COR-L47 (cell line): Measurements from ENCODE around the gene KRTAP10-12.

Experiments used
- DNase-seq: peaks from one replicate; lab custom pipeline; 2025; lab: John Stamatoyannopoulos, UW

KRTAP10-12 gene

DNA sequence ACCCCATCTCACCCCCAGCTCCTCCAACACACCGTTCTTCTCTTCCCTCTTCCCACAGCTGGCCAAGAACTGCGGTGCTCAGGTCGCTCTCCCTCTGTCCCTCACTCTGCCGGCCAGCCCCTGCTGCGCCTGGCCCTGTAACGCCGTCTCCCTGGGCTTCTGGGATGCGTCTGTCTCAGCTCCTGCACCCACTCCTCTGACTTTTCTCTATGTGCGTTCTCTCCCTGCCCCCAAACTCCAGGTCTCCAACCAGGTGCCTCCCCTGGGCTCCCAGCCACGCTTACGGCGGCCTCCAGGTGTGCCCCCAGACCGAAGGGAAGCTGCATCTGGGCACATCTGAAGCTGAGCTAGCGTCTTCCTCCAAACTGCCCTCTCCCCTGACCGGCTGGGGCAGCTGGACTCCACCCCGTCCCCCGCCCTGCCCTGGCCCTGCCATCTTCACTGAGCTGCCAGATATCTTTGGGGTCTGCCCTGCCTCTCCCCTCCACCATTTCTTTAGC, 2.6 kb downstream of the KRTAP10-12 start:
- no peak for DNase-seq

DNA sequence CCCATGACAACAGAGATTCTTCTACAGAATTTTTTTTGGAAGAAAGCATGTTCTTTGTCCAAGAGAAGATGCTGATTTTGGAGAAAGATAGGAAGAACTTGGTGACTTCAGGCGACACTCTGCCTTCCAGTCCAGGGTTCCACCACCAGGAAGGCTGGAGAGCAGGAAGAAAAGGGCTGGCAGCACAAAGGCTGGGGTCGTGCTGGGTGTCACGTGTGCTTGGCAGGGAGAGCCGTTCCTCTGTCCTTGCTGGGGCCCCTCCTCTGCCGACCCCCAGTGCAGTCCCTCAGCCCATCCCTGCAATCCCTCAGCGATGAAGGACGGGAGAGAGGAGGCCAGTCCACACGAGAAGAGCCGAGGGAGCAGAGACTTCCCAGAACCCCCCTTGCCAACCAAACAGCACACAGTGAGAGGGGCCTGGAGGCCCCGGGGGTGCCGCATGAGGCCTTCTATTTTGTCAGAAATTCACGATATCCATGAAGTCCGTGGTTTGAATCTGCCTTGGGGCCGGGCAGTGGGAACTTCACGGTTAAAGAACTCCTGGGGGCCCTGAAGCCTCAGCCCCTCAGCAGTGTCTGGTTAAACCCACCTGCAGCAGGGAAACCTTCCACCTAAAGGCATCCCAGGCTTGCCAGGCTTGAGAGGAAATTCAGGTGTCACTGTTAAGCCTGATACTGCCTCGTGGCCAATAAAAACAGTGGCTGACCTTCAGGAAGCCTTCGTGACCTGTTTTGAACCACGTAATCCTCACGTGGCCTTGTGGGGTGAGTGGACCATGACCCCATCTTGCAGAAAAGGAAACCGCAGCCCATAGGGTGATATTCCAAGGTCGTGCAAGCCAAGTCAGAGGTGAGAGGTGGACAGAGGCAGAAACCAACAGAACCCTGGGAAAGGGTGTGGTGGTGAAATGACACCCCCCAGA, 3.4 kb downstream of the KRTAP10-12 start:
- no peak for DNase-seq

DNA sequence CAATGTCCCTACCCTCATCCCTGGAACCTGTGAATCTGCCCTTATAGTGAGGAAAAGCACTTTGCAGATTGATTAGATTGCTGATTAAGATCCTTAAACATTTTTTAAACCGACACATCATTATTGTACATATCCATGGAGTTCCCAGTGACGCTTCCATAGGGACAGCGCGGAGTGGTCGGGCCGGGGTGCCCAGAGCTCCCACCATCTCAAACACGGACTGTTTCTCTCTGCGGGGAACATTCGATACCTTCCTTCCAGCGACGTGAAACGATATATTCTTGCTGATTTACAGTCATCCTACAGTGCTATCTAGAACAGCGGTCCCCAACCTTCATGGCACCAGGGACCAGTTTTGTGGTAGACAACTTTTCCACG, 4.0 kb downstream of the KRTAP10-12 start:
- DNase-seq, result no peak

DNA sequence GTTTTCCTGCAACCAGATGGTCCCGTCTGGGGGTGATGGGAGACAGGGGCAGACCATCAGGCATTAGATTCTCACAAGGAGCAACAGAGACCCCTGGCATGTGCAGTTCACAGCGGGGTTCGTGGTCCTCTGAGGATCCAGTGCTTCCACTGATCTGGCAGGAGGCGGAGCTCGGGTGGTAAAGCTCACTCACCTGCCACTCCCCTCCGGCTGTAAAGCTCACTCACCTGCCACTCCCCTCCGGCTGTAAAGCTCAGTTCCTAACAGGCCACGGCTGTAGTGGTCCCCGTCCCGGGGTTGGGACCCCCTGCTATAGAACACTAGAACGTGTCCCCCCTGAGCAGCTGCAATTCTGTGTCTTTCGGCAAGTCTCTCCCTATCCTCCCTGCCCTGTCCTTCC, 4.6 kb downstream of the KRTAP10-12 start:
- DNase-seq, result peak; percentile 60

DNA sequence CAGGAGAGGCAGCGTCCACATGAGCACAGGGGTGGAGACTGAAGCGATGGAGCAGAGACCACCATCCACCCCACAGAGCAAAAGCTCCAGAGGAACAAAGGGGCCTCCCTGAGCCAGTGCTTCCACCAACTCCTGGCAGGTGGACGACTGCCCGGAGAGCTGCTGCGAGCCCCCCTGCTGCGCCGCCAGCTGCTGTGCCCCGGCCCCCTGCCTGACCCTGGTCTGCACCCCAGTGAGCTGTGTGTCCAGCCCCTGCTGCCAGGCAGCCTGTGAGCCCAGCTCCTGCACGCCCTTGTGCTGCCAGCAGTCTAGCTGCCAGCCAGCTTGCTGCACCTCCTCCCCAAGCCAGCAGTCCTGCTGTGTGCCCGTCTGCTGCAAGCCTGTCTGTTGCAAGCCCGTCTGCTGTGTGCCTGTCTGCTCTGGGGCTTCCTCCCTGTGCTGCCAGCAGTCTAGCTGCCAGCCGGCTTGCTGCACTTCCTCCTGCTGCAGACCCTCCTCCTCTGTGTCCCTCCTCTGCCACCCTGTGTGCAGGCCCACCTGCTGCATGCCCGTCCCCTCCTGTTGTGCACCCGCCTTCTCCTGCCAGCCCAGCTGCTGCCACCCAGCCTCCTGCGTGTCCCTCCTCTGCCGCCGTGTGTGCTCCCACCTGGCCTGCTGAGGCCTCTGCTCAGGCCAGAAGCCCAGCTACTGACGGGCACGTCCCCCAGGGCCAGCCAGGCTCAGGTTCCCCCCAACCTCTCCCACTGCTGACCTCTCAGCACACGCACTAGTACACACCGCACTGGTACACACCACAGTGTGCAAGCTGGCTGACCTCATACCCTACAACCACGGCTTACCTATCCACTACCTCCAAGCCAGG, 5.4 kb downstream of the KRTAP10-12 start:
- DNase-seq, result peak; percentile 84

DNA sequence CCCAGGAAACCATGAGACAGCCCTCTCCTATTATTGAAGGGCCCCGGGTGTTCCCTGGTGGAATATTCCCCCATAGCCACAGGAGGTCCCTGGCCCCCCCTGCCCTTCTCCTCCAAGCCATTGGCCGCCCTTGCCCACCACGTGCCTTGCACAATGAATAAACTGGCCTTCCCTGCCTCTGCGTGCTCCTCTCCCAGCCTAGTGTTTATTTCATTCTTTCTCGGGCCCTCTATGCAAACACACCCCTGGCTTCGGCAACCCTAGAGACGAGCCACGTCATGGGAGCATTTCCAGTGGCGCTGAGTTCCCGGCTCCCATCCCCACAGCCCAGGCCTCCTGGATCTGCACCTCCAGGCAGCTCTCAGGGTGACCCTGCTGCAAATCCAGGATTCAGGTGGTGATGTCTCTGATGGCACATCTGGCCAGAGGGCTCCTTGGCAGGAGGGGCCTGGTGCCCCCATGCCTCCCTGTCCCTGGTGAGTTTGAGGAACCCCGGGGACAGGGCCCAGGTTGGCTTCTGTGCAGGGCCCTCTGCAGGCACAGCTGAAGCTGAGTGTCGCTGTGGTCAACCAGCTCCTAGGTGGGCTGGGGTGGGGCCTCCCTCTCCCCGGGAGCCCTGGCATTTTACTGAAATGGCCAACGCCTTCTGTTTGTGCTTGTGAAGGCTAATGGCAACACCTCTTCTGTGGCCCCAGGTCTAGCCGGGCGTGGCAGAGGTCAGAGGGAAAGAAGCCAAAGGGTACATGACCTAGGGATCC, 6.2 kb downstream of the KRTAP10-12 start:
- peak; percentile 94 for DNase-seq

DNA sequence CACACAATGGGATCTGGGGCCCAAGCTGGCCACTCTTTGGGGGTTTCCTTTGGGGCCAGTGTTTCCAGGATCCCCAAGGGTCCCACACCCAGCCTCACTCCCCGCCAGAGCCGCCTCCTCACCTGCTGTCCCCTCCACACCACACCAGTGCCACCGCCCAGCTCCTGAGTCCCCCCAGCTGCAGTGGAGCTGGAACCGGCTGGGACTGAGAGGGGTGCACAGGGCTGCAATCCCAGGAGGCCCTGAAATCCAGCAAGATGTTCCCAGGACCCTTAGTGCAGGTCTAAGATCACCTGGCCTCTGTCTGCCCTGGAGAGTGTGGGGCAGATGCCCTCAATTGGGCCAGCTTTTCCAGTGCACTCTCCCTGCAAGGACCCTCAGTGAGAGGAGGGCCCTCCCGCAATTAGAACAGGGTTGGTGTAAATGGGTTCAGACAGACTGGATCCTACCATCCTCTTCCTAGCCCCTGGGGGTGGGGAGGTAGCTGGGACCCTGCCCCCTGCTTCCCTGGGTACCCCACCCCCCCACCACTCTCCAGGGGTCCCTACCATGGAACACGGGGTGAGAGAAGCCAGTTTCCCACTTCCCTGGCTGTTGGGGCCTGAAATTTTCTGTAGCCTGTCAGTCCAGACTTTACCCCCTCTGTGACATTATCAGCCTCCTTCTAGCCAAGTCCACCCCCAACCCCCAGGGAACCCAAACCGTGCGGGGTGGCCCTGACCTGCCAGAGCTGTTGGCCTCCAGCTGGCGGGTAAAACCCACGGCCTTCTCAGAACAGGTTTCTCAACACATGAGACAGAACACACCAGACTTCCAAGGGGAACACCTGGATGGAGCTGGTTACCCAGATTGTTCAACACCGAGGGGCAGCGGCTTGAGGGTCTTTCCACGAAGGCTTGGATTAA, 7.0 kb downstream of the KRTAP10-12 start:
- DNase-seq, result no peak

DNA sequence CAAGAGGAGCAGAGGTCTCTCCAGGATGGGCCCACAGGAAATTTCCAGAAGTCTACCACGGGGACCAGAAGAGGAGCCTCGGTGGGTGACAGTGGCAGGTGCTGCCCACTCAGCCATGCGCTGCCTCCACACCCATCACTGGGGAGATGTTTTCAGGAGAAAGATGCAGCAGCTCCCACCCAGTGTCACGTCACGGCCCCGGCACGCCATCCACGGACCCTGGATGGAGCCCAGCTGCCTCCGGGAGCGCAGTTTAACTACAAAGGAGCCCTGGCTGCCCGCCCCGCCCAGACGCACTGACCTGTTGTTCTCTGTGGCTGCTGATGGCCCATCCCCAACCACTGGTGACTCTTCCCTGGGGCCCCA, 7.6 kb downstream of the KRTAP10-12 start:
- no peak for DNase-seq

DNA sequence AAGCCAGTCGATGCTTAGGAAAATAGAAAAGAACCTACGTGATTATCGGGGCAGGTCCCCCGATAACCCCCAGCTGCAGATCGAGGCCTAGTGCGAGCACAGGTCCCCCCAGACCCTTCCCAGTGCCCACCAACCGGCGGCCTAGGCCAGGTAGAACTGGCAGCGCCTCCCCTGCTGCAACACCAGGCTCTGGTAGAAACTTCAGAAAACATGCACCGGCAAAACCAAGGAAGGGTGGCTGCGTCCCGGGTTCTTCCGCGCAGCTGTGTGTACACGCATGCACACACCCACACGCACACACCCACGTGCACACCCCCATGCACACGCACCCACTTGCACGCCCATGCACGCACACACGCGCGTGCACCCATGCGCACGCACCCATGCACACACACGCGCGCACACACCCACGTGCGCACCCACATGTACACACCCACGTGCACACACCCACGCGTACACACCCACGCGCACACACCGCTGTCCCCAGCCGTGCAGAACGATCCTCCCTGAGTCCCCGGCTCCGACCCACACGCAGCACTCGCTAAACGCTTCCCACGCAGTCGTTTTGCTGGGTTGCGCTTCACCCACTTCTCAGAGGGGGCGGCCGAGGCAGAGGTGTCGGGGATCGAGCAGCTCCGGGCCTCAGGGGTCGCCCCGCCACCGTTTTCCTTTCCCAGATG, 9.2 kb downstream of the KRTAP10-12 start:
- DNase-seq, result no peak

DNA sequence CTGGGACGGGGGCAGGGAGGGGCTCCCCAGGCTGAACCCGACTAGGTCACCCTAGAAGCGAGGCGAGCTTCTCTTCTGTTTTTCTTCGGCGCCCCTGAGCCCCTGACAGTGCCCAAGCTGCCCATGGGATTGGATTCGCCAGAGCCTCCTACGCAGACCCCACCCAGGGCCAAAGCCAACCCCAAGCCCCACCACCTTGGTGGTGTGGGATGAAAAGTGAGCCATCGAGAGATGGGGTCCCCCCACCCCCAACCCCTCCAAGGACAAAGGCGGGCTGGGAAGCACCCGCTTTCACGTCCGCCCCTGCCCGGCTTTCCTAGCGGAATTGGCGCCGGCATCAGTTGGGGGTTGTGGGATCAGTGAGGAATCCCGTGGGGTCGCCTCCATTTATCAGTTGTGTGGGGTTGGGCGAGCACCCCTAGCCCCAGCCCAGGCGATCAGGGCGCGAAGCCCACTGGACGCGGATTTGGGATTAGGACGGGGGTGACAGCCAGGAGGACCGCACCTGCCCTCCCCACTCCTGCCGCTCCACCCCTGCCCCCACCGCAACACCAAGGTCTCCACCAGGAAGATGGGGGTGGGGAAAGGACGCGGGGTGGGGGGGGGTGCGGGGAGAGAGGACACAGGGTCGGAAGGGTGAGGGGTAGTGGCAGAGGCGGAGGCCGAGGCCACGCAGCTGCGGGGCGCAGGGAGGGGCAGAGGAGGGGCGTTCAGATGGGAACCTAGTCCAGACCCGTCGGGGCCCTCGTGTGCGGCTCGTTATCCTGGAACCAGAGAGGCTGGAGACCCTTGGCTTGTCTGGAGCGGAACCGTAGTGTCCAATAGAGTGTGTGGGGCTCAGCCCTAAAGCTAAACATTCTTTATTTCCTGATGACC, 10.0 kb downstream of the KRTAP10-12 start:
- no peak for DNase-seq

DNA sequence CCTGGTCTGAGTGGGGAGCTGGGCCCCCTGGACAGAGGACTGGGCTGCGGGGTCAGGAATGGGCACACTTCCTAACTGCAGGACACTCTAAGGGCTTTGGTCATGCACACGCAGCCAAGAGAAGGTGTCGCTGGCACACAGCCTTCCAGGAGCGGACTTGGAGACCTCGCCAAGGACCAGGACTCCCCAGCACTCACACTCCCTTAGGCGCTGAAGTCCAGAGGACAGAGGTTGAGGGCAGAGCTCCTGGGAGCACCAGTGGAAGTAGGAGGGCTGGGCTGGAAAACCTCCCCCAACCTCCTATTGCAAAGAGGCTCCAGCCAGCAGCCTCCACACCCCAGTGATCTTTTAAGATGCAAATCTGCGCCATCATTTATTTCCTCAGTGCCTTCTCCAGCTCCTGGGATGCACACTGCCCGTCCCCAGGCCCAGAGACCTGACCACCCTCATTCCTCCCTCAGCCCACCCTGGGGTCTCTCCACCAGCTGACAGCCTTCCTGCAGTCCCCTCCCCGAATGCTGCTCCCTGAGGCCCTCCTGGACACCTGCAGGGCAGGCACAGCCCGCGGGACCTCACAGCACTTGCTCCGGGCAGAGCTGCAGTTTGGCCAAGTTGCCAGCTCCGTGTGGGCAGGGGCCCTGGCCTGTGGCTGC, 11.4 kb downstream of the KRTAP10-12 start:
- DNase-seq, result no peak

DNA sequence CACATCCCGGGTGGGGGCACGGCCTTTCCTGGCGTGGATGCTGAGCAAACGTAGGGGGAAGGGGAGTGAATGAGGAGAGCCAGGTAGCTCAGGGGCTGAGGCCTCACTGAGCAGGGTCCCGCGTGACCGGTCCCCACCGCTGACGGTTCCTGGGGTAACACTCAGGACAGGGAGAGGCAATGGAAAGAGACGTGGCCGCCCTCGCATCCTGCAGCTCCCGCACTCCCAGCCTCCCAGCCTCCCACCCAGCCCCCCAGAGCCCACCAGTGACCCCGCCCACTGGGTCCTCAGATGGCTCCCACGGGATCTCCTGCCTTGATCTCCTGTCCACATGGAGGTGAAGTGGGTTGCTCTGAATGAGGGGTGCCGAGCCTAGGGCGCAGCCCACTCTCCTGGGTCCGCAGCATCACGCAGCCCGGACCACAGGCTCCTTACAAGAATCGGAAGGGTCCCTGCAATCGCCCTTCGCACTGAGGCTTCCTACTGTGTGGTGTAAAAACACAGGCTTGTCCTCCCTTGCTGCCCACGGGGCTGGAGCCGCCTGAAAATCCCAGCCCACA, 12.0 kb downstream of the KRTAP10-12 start:
- no peak for DNase-seq

DNA sequence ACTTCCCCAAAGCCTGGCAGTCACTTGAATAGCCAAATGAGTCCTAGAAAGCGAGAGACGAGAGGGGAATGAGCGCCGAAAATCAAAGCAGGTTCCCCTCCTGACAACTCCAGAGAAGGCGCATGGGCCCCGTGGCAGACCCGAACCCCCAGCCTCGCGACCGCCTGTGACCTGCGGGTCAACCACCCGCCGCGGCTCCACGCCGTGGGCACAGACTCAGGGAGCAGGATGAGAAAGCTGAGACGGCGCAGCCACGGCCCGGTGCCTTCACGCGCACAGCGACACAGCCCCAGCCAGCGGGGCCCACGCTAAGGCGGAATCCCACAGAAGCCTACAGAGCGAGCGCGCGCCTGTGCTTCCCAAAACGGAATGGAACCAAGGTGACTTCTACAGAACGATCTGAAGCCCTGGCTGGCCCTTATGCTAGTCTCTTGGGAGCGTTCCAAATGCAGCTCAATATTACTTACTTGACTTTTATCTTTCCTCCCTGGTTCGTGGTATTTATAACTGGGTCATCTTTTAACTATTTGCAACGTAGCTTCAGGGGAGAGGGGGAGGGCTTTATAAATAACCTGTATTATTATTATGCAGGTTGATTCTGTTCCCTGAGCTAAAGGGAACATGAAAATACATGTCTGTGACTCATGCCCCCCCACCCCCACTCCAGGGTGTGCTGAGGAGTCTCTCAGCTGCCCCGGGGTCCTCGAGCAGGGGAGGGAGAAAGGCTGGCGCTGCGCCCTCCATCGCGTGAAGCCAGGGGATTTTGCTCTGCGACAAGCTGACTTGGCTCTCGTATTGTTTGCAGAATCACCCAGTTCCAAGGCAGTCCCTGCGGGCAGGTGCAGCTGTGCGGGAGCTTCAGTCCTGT, 12.7 kb downstream of the KRTAP10-12 start:
- DNase-seq, result peak; percentile 94

DNA sequence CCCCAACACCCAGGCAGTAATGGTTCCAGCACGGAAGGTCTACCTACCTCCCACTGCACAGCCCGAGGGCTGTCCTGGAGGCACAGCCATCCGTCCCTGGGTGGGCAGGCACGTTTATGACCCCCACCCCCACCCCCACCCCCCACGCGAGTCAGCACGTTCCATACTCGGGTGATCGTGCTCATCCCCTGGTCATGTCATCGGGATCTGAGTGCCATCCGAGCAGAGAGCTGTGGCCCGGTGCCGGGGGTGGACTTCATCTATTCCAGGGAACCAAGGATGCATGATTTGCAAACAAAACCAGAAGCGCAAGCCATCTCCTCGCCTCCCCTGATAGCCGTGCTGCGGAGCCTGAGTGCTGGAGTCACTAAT, 13.3 kb downstream of the KRTAP10-12 start:
- DNase-seq, result no peak

DNA sequence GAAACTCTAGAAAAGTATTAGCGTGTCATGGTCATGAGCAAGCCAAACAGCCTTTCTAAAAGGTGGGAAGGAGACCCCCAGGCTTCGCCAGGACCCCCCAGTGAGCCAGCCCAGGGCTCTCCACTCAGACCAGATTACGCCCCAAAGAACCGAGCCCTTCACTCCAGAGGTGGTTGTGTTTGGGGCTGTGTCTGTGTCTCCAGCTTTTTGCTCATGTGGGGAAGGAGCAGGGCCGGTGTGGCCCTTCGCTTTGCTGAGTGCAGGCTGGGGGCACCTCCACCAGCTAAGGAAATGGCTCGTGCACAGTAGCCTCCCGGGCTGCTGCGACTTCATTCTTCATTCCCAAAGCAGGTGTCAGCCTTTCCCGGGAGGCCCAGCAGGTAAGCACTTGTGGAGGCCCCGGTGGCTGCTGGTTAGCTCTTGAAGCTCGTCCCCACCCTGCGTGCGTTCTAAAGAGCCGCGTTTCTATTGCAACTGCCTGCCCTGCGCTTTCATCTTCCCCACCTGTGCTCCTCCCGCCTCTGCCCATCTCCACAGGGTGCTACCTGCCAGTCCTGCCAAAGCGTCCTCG, 13.9 kb downstream of the KRTAP10-12 start:
- peak; percentile 95 for DNase-seq

DNA sequence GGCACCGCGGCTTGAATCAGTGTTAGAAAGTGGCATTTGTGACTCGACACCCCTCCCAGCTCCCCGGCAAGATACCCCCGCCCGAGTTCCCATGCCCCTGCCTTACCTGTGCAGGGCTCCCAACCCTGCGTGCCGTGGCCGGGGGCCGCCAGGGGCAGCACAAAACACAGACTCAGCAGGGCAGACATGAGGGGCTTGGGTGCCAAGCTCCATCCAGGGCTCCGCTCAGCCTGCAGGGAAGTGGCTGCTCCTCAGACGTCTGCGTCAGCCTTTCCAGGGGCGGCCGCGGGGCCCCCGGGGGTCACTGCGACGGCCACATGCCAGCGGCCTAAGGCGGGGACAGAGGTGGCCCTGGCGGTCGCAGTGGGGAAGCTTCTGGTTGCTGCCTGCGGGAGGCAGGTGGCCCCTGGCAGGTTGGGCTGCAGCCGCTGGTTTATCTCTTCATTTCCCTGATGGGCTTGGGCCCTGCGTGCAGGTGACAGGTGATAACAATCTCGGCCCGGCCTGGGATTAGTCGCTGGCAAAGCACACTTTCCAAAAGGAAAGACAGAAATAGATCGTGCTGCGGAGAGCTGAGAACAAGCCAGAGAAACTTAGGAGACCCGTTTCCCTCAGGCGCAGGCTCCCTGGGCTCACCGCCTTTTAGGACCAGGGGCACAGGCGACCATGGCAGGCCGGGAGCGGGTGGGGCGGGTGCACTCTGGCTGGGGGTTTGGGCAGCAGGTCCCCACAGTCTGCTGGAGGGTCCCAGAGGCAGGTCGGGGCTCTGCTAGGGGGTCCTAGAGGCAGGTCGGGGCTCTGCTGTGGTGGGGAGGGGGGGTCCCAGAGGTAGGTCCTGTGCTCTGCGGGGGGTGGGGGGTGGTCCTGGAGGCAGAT, 14.6 kb downstream of the KRTAP10-12 start, which contains the start of gene TSPEAR:
TSS of gene TSPEAR (minus strand) at position 246 of the 876 bp plus-strand sequence. CDS start at position 188, 58 bp downstream.
- DNase-seq, result peak; percentile 84
